Measurements from ENCODE around the gene NR1I3. TPM values are rescaled to one million over a fixed set of nuclear protein-coding genes. Genes with fewer than 3 reads are reported as not detected.

The NR1I3 gene
- total RNA-seq, 1 donor from 2014 or later, result not detected

- peaks cover 35% of the 10 kb centered on the region for H3K4me1 Mint-ChIP-seq (ENCODE audit: unreplicated experiment)
- no peak for TF ChIP-seq CTCF (IDR thresholded peaks at IDR 0.05; ENCODE audit: unreplicated experiment)
- H3K36me3 Mint-ChIP-seq (ENCODE audit: low read depth, unreplicated experiment), result peaks cover 14% of the 10 kb centered on the region
- no peak for DNase-seq (ENCODE audit: low spot score)
- H3K9me3 Mint-ChIP-seq (ENCODE audit: unreplicated experiment), result no peaks in the 10 kb centered on the region
- peaks cover 2% of the 10 kb centered on the region for H3K27me3 Mint-ChIP-seq (ENCODE audit: unreplicated experiment)
- H3K4me3 Mint-ChIP-seq (ENCODE audit: unreplicated experiment), result no peak overlapping the region
- peak overlapping the region; percentile 44 for H3K27ac Mint-ChIP-seq (ENCODE audit: unreplicated experiment)
Observed at GRCh38 chr1:161223805-161224694, 14.0 kb downstream of the NR1I3 start.

- peaks cover 2% of the 10 kb centered on the region for H3K27me3 Mint-ChIP-seq (ENCODE audit: unreplicated experiment)
- no peak overlapping the region for H3K27ac Mint-ChIP-seq (ENCODE audit: unreplicated experiment)
- H3K9me3 Mint-ChIP-seq (ENCODE audit: unreplicated experiment), result no peaks in the 10 kb centered on the region
- peaks cover under 1% of the 10 kb centered on the region for H3K36me3 Mint-ChIP-seq (ENCODE audit: low read depth, unreplicated experiment)
- peaks cover 26% of the 10 kb centered on the region for H3K4me1 Mint-ChIP-seq (ENCODE audit: unreplicated experiment)
- no peak overlapping the region for H3K4me3 Mint-ChIP-seq (ENCODE audit: unreplicated experiment)
- TF ChIP-seq CTCF (IDR thresholded peaks at IDR 0.05; ENCODE audit: unreplicated experiment), result no peak
- no peak for DNase-seq (ENCODE audit: low spot score)
Observed at GRCh38 chr1:161222175-161223019, 15.6 kb downstream of the NR1I3 start.

DNA sequence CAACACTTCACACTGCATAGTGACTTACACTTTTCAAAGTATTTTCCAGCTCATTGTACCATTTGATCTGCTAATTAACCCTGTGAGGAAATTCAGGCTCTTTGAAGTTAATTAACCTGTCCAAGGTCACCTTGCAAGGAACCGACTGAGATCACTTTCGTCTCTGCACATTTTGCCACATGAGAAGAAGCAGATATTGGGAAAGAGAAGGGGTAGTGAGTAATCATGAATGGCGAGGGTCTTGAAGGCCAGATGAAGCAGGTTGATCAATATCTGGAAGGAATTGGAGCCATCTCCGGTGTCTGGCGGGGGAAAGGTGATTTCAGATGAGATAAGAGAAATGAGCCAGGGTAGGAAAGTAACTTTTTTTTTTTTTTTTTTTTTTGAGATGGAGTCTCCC is 18.0 kb downstream of the NR1I3 start:
- Mint-ChIP-seq H3K9me3 (ENCODE audit: unreplicated experiment) (no peaks in the 10 kb centered on the region), H3K36me3 (ENCODE audit: low read depth, unreplicated experiment) (peaks cover 4% of the 10 kb centered on the region), H3K27ac (ENCODE audit: unreplicated experiment) (no peak overlapping the region), H3K4me3 (ENCODE audit: unreplicated experiment) (no peak overlapping the region), H3K27me3 (ENCODE audit: unreplicated experiment) (peaks cover 2% of the 10 kb centered on the region), H3K4me1 (ENCODE audit: unreplicated experiment) (peaks cover 23% of the 10 kb centered on the region)
- DNase-seq (ENCODE audit: low spot score), result no peak
- TF ChIP-seq CTCF (IDR thresholded peaks at IDR 0.05; ENCODE audit: unreplicated experiment), result no peak

DNA sequence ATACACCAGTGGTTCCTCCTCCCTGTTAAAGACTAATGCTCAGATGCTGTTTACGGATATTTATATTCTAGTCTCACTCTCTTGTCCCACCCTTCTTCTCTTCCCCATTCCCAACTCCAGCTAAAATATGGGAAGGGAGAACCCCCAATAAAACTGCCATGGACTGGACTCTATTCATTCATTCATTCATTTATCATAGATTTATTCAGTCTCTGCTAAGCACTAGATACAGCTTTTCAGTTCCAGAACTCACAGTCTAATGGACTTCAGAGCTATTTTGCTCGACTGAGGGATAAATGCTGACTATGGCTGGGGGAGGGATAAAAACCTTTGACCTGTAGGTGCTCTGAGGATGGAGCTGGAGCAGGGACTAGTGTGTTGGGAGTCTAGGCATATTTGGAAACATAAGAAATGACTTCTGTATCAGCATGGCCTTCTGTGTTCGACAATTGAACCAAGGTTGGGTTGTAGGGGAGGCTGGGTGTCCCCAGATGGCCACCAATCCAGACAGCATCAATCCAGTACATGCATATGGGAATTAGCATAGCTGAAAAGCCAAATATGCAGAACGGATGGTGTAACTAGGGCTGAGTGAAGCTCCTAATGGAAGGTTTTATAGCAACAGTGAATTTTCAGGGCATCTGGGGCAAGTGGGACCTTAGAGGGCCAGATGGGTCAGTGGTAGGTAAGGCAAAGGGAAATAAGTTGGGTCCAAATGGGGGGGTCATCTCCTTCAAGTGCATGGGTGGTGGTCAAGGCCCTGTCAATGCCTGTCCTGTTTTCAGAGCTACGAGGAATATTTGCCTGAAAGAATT is 18.7 kb downstream of the NR1I3 start:
- H3K36me3 Mint-ChIP-seq (ENCODE audit: low read depth, unreplicated experiment), result peaks cover 10% of the 10 kb centered on the region
- H3K4me3 Mint-ChIP-seq (ENCODE audit: unreplicated experiment), result no peak overlapping the region
- H3K27ac Mint-ChIP-seq (ENCODE audit: unreplicated experiment), result no peak overlapping the region
- DNase-seq (ENCODE audit: low spot score), result no peak
- H3K27me3 Mint-ChIP-seq (ENCODE audit: unreplicated experiment), result peaks cover 2% of the 10 kb centered on the region
- TF ChIP-seq CTCF (IDR thresholded peaks at IDR 0.05; ENCODE audit: unreplicated experiment), result no peak
- H3K9me3 Mint-ChIP-seq (ENCODE audit: unreplicated experiment), result no peaks in the 10 kb centered on the region
- peaks cover 27% of the 10 kb centered on the region for H3K4me1 Mint-ChIP-seq (ENCODE audit: unreplicated experiment)

Measured in endothelial cell (in vitro differentiated cells).